ENCODE measurements around the gene PALLD. TPM values are rescaled to one million over a fixed set of nuclear protein-coding genes. Genes with fewer than 3 reads are reported as not detected.

Gene PALLD
- total RNA-seq, 1 experiment from 2014 or later: 6.5 TPM

- in situ Hi-C loops (cut with HindIII; ENCODE audit: low pct_unique_long_range_greater_than_20kb, low sequenced_read_pairs) (no loop called here), intact Hi-C loops (cut with micrococcal nuclease; ENCODE audit: unreplicated experiment) (no loop called here)
- H3K4me1 ChIP-seq (ENCODE audit: control insufficient read depth, insufficient read depth, low read length): no peaks in the 10 kb centered on the region
- no peaks in the 10 kb centered on the region for H3K27me3 ChIP-seq (ENCODE audit: control insufficient read depth, insufficient read depth, low read length)
- POLR2A ChIA-PET: interaction anchor here (0.6 kb wide), 1 partner anchor 148 kb away, joined by 3 read pairs; no protein-coding TSS in a partner anchor
- TF ChIP-seq CTCF (IDR thresholded peaks at IDR 0.05) (no peak), TCF7L2 (IDR thresholded peaks at IDR 0.05; ENCODE audit: low read depth, low read length) (no peak), POLR2AphosphoS5 (IDR thresholded peaks at IDR 0.05; ENCODE audit: low read depth, low read length) (no peak), REST (IDR thresholded peaks at IDR 0.05; ENCODE audit: insufficient read depth in 1 of 2, low read depth in 2 of 2, low read length in 1 of 2) (no peak), SIN3A (IDR thresholded peaks at IDR 0.05; ENCODE audit: borderline replicate concordance, insufficient read depth, low read depth, low read length) (no peak)
- no peak for ATAC-seq
- no TSS peak for BruUV-seq (replicated peaks)
- H3K9me3 ChIP-seq (ENCODE audit: control insufficient read depth, insufficient read depth, low read depth, low read length): no peaks in the 10 kb centered on the region
- H3K36me3 ChIP-seq (ENCODE audit: control insufficient read depth, insufficient read depth, low read length): no peaks in the 10 kb centered on the region
- H3K4me3 ChIP-seq (ENCODE audit: low read depth in 2 of 2, low read length in 2 of 2): no peak overlapping the region
- DNase-seq (ENCODE audit: low read depth, low spot score): no peak
- CTCF ChIA-PET: no interaction called here
- no peak overlapping the region for H3K27ac ChIP-seq (ENCODE audit: low read length)
Observed at GRCh38 chr4:168748807-168749206, 252.0 kb downstream of the PALLD start.

GRCh38 chr4:168751263-168752225 is 254.7 kb downstream of the PALLD start:
- no TSS peak for BruUV-seq (replicated peaks)
- Histone ChIP-seq H3K27ac (ENCODE audit: low read length) (no peak overlapping the region), H3K27me3 (ENCODE audit: control insufficient read depth, insufficient read depth, low read length) (no peaks in the 10 kb centered on the region), H3K9me3 (ENCODE audit: control insufficient read depth, insufficient read depth, low read depth, low read length) (no peaks in the 10 kb centered on the region), H3K4me3 (ENCODE audit: low read depth in 2 of 2, low read length in 2 of 2) (no peak overlapping the region), H3K36me3 (ENCODE audit: control insufficient read depth, insufficient read depth, low read length) (no peaks in the 10 kb centered on the region), H3K4me1 (ENCODE audit: control insufficient read depth, insufficient read depth, low read length) (no peaks in the 10 kb centered on the region)
- ATAC-seq (no peak), DNase-seq (ENCODE audit: low read depth, low spot score) (no peak)
- ChIA-PET CTCF (no interaction called here), POLR2A (no interaction called here)
- in situ Hi-C loops (cut with HindIII; ENCODE audit: low pct_unique_long_range_greater_than_20kb, low sequenced_read_pairs) (no loop called here), intact Hi-C loops (cut with micrococcal nuclease; ENCODE audit: unreplicated experiment) (no loop called here)
- TF ChIP-seq CTCF (IDR thresholded peaks at IDR 0.05) (no peak), POLR2AphosphoS5 (IDR thresholded peaks at IDR 0.05; ENCODE audit: low read depth, low read length) (no peak), SIN3A (IDR thresholded peaks at IDR 0.05; ENCODE audit: borderline replicate concordance, insufficient read depth, low read depth, low read length) (no peak), TCF7L2 (IDR thresholded peaks at IDR 0.05; ENCODE audit: low read depth, low read length) (no peak), REST (IDR thresholded peaks at IDR 0.05; ENCODE audit: insufficient read depth in 1 of 2, low read depth in 2 of 2, low read length in 1 of 2) (no peak)

Data from Panc1 (cell line).